ENCODE data around the gene CEP295NL. TPM values are rescaled to one million over a fixed set of nuclear protein-coding genes. Genes with fewer than 3 reads are reported as not detected.

CEP295NL gene
- total and polyA plus RNA-seq, 2 of the 8 experiments (the other 6 are each of a cell fraction or from before 2014, with no cell fraction given), result 0.06 to 2.0 TPM

DNA sequence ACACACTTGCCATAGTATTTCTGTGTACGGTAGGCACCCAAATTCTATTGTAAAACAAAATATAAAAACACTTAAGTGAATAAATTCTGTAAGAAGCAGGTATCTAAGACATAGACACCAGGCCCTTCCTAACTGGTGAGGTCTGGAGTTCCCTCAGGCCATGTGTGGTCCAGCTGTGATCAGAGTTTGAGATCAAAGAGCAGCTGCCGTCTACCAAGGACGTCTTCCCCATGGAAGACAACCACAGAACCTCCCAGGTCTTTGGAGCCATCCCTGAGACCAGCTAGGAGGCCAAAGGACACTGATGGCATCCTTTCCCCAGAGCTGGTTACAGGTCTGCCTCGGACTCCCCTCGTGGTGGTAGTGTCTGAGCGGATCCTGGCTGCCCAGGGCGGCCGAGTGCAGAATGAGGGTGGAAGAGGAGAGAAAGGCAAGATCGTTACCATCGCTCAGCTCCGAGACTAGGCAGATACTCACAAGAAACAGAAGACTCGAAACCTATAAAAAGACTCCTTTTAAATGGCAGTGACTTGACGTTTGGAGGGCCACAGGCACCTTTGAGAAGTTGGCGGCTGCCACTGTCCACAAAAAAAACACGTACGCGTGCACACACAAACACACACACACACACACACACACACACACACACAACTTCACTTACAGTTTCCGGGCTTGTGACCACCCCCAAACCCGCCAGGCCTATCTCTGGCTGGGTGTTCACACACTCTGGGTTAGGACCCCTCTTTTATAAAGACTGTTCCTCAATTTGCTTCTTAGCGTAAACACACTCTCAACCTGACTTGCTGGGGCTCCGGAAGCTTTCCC is 14.7 kb upstream of the CEP295NL start:
- Histone ChIP-seq H3K4ac (replicated peaks; ENCODE audit: insufficient read length, low read depth, low read length) (no peak overlapping the region), H2AFZ (ENCODE audit: low read length) (no peak overlapping the region), H3K9me3 (ENCODE audit: insufficient read depth in 2 of 2, low read depth in 1 of 2, low read length in 1 of 2) (no peaks in the 10 kb centered on the region), H3K79me2 (ENCODE audit: control insufficient read depth in 1 of 2, insufficient read depth in 2 of 2, low read length in 2 of 2) (peaks cover 0 to 56% of the 10 kb centered on the region in 2 experiments; a peak in 2 of 4 replicates), H3K14ac (ENCODE audit: insufficient read length) (no peak overlapping the region), H3K4me3 (ENCODE audit: extremely low read depth in 1 of 4, insufficient read depth in 2 of 4, low read depth in 3 of 4, low read length in 4 of 4) (no peak overlapping the region), H3K27ac (ENCODE audit: low read depth, low read length) (no peak overlapping the region), H3K79me1 (ENCODE audit: low read depth, low read length) (peaks cover 17% of the 10 kb centered on the region), H3K56ac (replicated peaks; ENCODE audit: insufficient read length, low read depth, low read length) (no peak overlapping the region), H3K4me2 (ENCODE audit: insufficient read depth in 1 of 2, low read depth in 2 of 2, low read length in 2 of 2) (no peak overlapping the region), H3K18ac (ENCODE audit: extremely low read depth, low read length) (no peak overlapping the region; the same call in 1 of the 2 replicates), H2BK20ac (ENCODE audit: low read length) (no peak overlapping the region), H3K36me3 (ENCODE audit: control insufficient read depth in 2 of 4, insufficient read depth in 4 of 4, low read length in 3 of 4) (peaks cover 0 to 3% (median 0%) of the 10 kb centered on the region in 4 experiments; a peak in 1 of 8 replicates), H4K20me1 (replicated peaks in 1 of 2; ENCODE audit: control insufficient read depth in 1 of 2, insufficient read depth in 2 of 2, low read length in 2 of 2) (peaks cover 2 to 31% of the 10 kb centered on the region in 2 experiments), H2BK15ac (ENCODE audit: low read length) (no peak overlapping the region), H3K23me2 (ENCODE audit: low read depth, low read length) (no peaks in the 10 kb centered on the region), H3K27me3 (replicated peaks in 1 of 4; ENCODE audit: control insufficient read depth in 3 of 4, extremely low read depth in 1 of 4, insufficient read depth in 3 of 4, low read length in 3 of 4) (no peaks in the 10 kb centered on the region), H2BK5ac (ENCODE audit: low read depth, low read length) (no peak overlapping the region), H3K4me1 (replicated peaks in 1 of 4; ENCODE audit: control insufficient read depth in 3 of 4, insufficient read depth in 4 of 4, low read length in 3 of 4) (peaks cover 0 to 11% (median 5%) of the 10 kb centered on the region in 4 experiments; a peak in 6 of 7 replicates), H2BK120ac (replicated peaks; ENCODE audit: low read depth, low read length) (no peak overlapping the region), H3K9ac (replicated peaks in 1 of 4; ENCODE audit: extremely low read depth in 1 of 4, low read depth in 3 of 4, low read length in 3 of 4) (no peak overlapping the region), H4K91ac (replicated peaks; ENCODE audit: insufficient read length, low read length) (no peak overlapping the region), H2AK5ac (ENCODE audit: low read depth, low read length) (no peak overlapping the region), H4K8ac (ENCODE audit: extremely low read depth, insufficient read depth, low read length) (no peak overlapping the region), H4K5ac (ENCODE audit: insufficient read length, low read depth, low read length) (no peak overlapping the region), H2BK12ac (ENCODE audit: low read depth, low read length) (no peak overlapping the region), H3K23ac (ENCODE audit: insufficient read length) (no peak overlapping the region)
- ChIA-PET CTCF (ENCODE audit: partially characterized antibody) (interaction anchor here (0.8 to 2.9 kb wide), 5 partner anchors 14 to 57 kb away, joined by 3 to 14 read pairs (median 4); partner anchors contain the start of gene CEP295NL), POLR2A (ENCODE audit: partially characterized antibody) (interaction anchor here (1.2 to 1.7 kb wide), 2 partner anchors 18 to 33 kb away, joined by 4 read pairs; no protein-coding TSS in a partner anchor)
- no peak for FAIRE-seq
- TF ChIP-seq MAFK (IDR thresholded peaks at IDR 0.05; ENCODE audit: low read depth, low read length) (no peak), YY1 (IDR thresholded peaks at IDR 0.05; ENCODE audit: low read depth, low read length) (no peak), SUZ12 (IDR thresholded peaks at IDR 0.05; ENCODE audit: low read length) (no peak), SAP30 (IDR thresholded peaks at IDR 0.05; ENCODE audit: insufficient read depth, insufficient replicate concordance, low read length) (no peak), E2F6 (IDR thresholded peaks at IDR 0.05) (no peak), ZNF274 (IDR thresholded peaks at IDR 0.05; ENCODE audit: borderline replicate concordance, extremely low read depth, low read length) (no peak), POLR2A (IDR thresholded peaks at IDR 0.05; ENCODE audit: control extremely low read depth in 1 of 2, low read depth in 2 of 2, low read length in 2 of 2) (no peak), KDM5A (IDR thresholded peaks at IDR 0.05; ENCODE audit: low read length) (no peak), GABPA (IDR thresholded peaks at IDR 0.05; ENCODE audit: borderline replicate concordance, insufficient read depth, low read length) (no peak)
- DNase-seq (ENCODE audit: low read depth in 1 of 2, low spot score in 2 of 2), result no peak
- WGBS, 2 experiments (ENCODE audit: extremely low coverage in 1 of 2, insufficient coverage in 1 of 2, insufficient read length in 1 of 2, insufficient replicate concordance in 2 of 2, low coverage in 1 of 2, low lambda C conversion rate in 2 of 2, missing lambda C conversion rate in 1 of 2), result 94% methylated on average over 20 of the region's 21 CpGs; no CpG with 5 or more reads in 1 of the 2 experiments

Data from H1 (cell line).